Naive thymus-derived CD4-positive, alpha-beta T cell (primary cell): ENCODE measurements around the gene MROH8. TPM values are rescaled to one million over a fixed set of nuclear protein-coding genes. Genes with fewer than 3 reads are reported as not detected.

Source experiments
- ATAC-seq: fragments of 150-1000 bp; cut with Tn5 transposase; 2 replicates; pipeline ENCODE4 v1.10.0; 2021; ENCODE audit warnings: mild to moderate bottlenecking, moderate library complexity
- CTCF ChIA-PET: fragments of 350-600 bp; sonication (Branson Sonifier 250); formaldehyde crosslinking; loops from one replicate; lab custom pipeline; 2021; ENCODE audit warnings: antibody characterized with exemption; lab: Charles Lee
- POLR2A ChIA-PET: fragments of 350-600 bp; sonication (Branson Sonifier 250); formaldehyde crosslinking; loops from one replicate; lab custom pipeline; 2021; ENCODE audit warnings: antibody characterized with exemption, inconsistent platforms; lab: Charles Lee
- DNase-seq, 9 donors: peaks; one replicate each; pipeline versions ENCODE4 v3.0.0 to v3.0.0-alpha.2; 2020 to 2022; ENCODE audit warnings: mixed read lengths in 1 of 9
- H3K27ac ChIP-seq: one replicate; pipeline ENCODE4 v1.7.0; 2013; ENCODE audit warnings: mild to moderate bottlenecking, low read depth, low read length, moderate library complexity
- H3K27me3 ChIP-seq, 2 donors: one replicate each; pipeline ENCODE4 v1.7.0; 2013; ENCODE audit warnings: low read length in 2 of 2, mild to moderate bottlenecking in 2 of 2, moderate library complexity in 2 of 2; ENCODE audit not compliant: control insufficient read depth in 2 of 2, insufficient read depth in 2 of 2
- H3K36me3 ChIP-seq, 3 experiments: 1 replicate in 2 of 3; 2 replicates in 1 of 3; pipeline ENCODE4 v1.7.0; 2013; ENCODE audit warnings: low read length in 3 of 3, mild to moderate bottlenecking in 3 of 3, moderate library complexity in 1 of 3; ENCODE audit not compliant: insufficient read depth in 3 of 3, control insufficient read depth in 2 of 3
- H3K4me1 ChIP-seq, 2 donors: one replicate each; pipeline ENCODE4 v1.7.0; 2013; ENCODE audit warnings: low read length in 2 of 2, mild to moderate bottlenecking in 2 of 2, moderate library complexity in 1 of 2; ENCODE audit not compliant: control insufficient read depth in 2 of 2, insufficient read depth in 2 of 2
- H3K4me3 ChIP-seq: 2 replicates; pipeline ENCODE4 v1.7.0; 2013; ENCODE audit warnings: mild to moderate bottlenecking, low read length
- H3K9me3 ChIP-seq, 3 experiments: 1 replicate in 2 of 3; 2 replicates in 1 of 3; pipeline ENCODE4 v1.7.0; 2013; ENCODE audit warnings: low read length in 3 of 3; ENCODE audit not compliant: control insufficient read depth in 2 of 3
- H3K27ac Mint-ChIP-seq, 9 donors: one replicate each; pipeline ENCODE4 v1.8.0; 2020 to 2022; ENCODE audit warnings: mixed read lengths in 9 of 9, mild to moderate bottlenecking in 8 of 9, moderate library complexity in 5 of 9, inconsistent platforms in 2 of 9
- H3K27me3 Mint-ChIP-seq, 5 donors: one replicate each; pipeline ENCODE4 v1.8.0; 2021 to 2022; ENCODE audit warnings: mixed read lengths in 5 of 5, mild to moderate bottlenecking in 1 of 5
- H3K36me3 Mint-ChIP-seq, 5 donors: one replicate each; pipeline ENCODE4 v1.8.0; 2020 to 2022; ENCODE audit warnings: mixed read lengths in 5 of 5, mild to moderate bottlenecking in 3 of 5, inconsistent platforms in 1 of 5
- H3K4me1 Mint-ChIP-seq, 7 donors: one replicate each; pipeline ENCODE4 v1.8.0; 2020 to 2022; ENCODE audit warnings: mixed read lengths in 7 of 7, mild to moderate bottlenecking in 3 of 7, inconsistent platforms in 1 of 7
- H3K4me3 Mint-ChIP-seq, 10 donors: one replicate each; pipeline ENCODE4 v1.8.0; 2020 to 2022; ENCODE audit warnings: mild to moderate bottlenecking in 10 of 10, mixed read lengths in 10 of 10, moderate library complexity in 6 of 10, inconsistent platforms in 2 of 10
- H3K9me3 Mint-ChIP-seq, 11 donors: one replicate each; pipeline ENCODE4 v1.8.0; 2020 to 2022; ENCODE audit warnings: mixed read lengths in 11 of 11, mild to moderate bottlenecking in 4 of 11, inconsistent platforms in 1 of 11, moderate library complexity in 1 of 11
- intact Hi-C, 2 donors: fragments of 100-400 bp; cut with micrococcal nuclease; formaldehyde crosslinking; loops; one replicate each; pipeline ENCODE4 v1.15.1; 2023
- polyA plus RNA-seq, 2 donors: library from polyadenylated mRNA; unstranded; fragments of 300-500 nt; fragmentation: Illumina TruSeq; gene quantifications; one replicate each; pipeline ENCODE4 v1.2.3, GENCODE V29; 2021
- total RNA-seq, 6 experiments: library from RNA in 5 of 6; stranded (reverse) in 5 of 6; gene quantifications; 1 replicate in 5 of 6; 2 replicates in 1 of 6; pipeline ENCODE4 v1.2.3 and lab custom pipeline; 2021 to 2026

MROH8 gene
- total and polyA plus RNA-seq, 7 experiments from 2014 or later = 0.59 to 1.9 (median 1.6) TPM

GRCh38 chr20:37095599-37096414 is 83.5 kb downstream of the MROH8 start, which contains the start of gene RBL1:
Gene RBL1, minus strand, starts transcription at chr20:37095997. Its CDS starts 69 bp downstream, at chr20:37095928.
- peak within 1 kb of the TSS; percentile 93 for H3K4me3 ChIP-seq

GRCh38 chr20:37095108-37095598 is 84.2 kb downstream of the MROH8 start:
- H3K36me3 Mint-ChIP-seq = peaks cover 0 to 21% (median 5%) of the 10 kb centered on the region in 5 donors
- DNase-seq (peak; percentile 31 to 77 (median 71)), ATAC-seq (peak; percentile 74)
- H3K27me3 Mint-ChIP-seq = peaks cover 0 to 6% (median 0%) of the 10 kb centered on the region in 5 donors
- ChIA-PET POLR2A (interaction anchor here (0.7 to 2.6 kb wide), 13 partner anchors 9 to 432 kb away, joined by 3 to 20 read pairs (median 5); partner anchors contain the start of genes BLCAP, MROH8 and RPN2), CTCF (interaction anchor here (0.7 to 1.6 kb wide), 8 partner anchors 13 to 167 kb away, joined by 3 to 7 read pairs (median 3); no protein-coding TSS in a partner anchor)
- H3K4me3 ChIP-seq = peak overlapping the region; percentile 93
- no peaks in the 10 kb centered on the region for H3K27me3 ChIP-seq
- H3K27ac Mint-ChIP-seq = peak overlapping the region; percentile 96 to 100 (median 99)
- no peaks in the 10 kb centered on the region for H3K36me3 ChIP-seq
- peaks cover 0 to 4% (median 0%) of the 10 kb centered on the region in 11 donors for H3K9me3 Mint-ChIP-seq
- peak overlapping the region; percentile 88 to 100 (median 97) for H3K4me3 Mint-ChIP-seq
- peaks cover 17 to 18% of the 10 kb centered on the region in 2 donors for H3K4me1 ChIP-seq
- H3K27ac ChIP-seq = peak overlapping the region; percentile 91
- peaks cover 15 to 45% (median 37%) of the 10 kb centered on the region in 7 donors for H3K4me1 Mint-ChIP-seq
- H3K9me3 ChIP-seq = no peaks in the 10 kb centered on the region
- intact Hi-C loops = loop anchor here (1.0 to 10.0 kb wide), 8 partner anchors 52 to 1867 kb away; partner anchors contain the start of genes SAMHD1 (in 2 of the 2), BLCAP (in 1 of the 2), DHX35 (in 1 of the 2) and DSN1 (in 1 of the 2)

More at GRCh38 chr20:37095599-37096414, 83.5 kb downstream of the MROH8 start, which contains the start of gene RBL1:
- Histone ChIP-seq H3K9me3 (no peaks in the 10 kb centered on the region), H3K27ac (peak within 1 kb of the TSS; percentile 91), H3K4me1 (peaks cover 17 to 18% of the 10 kb centered on the region in 2 donors), H3K27me3 (no peaks in the 10 kb centered on the region), H3K36me3 (no peaks in the 10 kb centered on the region)
- Mint-ChIP-seq H3K4me1 (peaks cover 15 to 42% (median 34%) of the 10 kb centered on the region in 7 donors), H3K27me3 (peaks cover 0 to 6% (median 0%) of the 10 kb centered on the region in 5 donors), H3K9me3 (peaks cover 0 to 4% (median 0%) of the 10 kb centered on the region in 11 donors), H3K36me3 (peaks cover 0 to 20% (median 5%) of the 10 kb centered on the region in 5 donors), H3K4me3 (peak within 1 kb of the TSS; percentile 88 to 100 (median 98)), H3K27ac (peak within 1 kb of the TSS; percentile 96 to 100 (median 100))
- ChIA-PET CTCF (interaction anchor here (0.7 to 1.6 kb wide), 8 partner anchors 13 to 168 kb away, joined by 3 to 7 read pairs (median 3); no protein-coding TSS in a partner anchor), POLR2A (interaction anchor here (0.7 to 2.6 kb wide), 12 partner anchors 10 to 432 kb away, joined by 3 to 20 read pairs (median 4); partner anchors contain the start of genes BLCAP, MROH8 and RPN2)
- peak; percentile 72 to 93 (median 91) for DNase-seq
- intact Hi-C loops = loop anchor here (1.0 to 10.0 kb wide), 12 partner anchors 53 to 1866 kb away; partner anchors contain the start of genes SAMHD1 (in 2 of the 2), BLCAP (in 1 of the 2), DHX35 (in 1 of the 2) and DSN1 (in 1 of the 2)
- ATAC-seq = peak; percentile 91

GRCh38 chr20:37090407-37090806 is 88.9 kb downstream of the MROH8 start:
- POLR2A ChIA-PET = no interaction called here
- no peaks in the 10 kb centered on the region for H3K27me3 Mint-ChIP-seq
- no peak for ATAC-seq
- peak overlapping the region in 1 of 9 donors; percentile 15 for H3K27ac Mint-ChIP-seq
- CTCF ChIA-PET = interaction anchor here (1.5 kb wide), 1 partner anchor 8 kb away, joined by 7 read pairs; no protein-coding TSS in a partner anchor
- H3K36me3 Mint-ChIP-seq = peaks cover 0 to 36% (median 12%) of the 10 kb centered on the region in 5 donors
- Histone ChIP-seq H3K4me3 (no peak overlapping the region), H3K9me3 (no peaks in the 10 kb centered on the region), H3K27ac (no peak overlapping the region), H3K4me1 (peaks cover 11 to 13% of the 10 kb centered on the region in 2 donors), H3K27me3 (no peaks in the 10 kb centered on the region), H3K36me3 (peaks cover 0 to 13% (median 0%) of the 10 kb centered on the region in 3 experiments)
- H3K9me3 Mint-ChIP-seq = no peaks in the 10 kb centered on the region
- no peak overlapping the region for H3K4me3 Mint-ChIP-seq
- intact Hi-C loops = loop anchor here (10.0 kb wide), 1 partner anchor 626 kb away; no protein-coding TSS in a partner anchor
- no peak for DNase-seq
- peaks cover 15 to 50% (median 34%) of the 10 kb centered on the region in 7 donors for H3K4me1 Mint-ChIP-seq

GRCh38 chr20:37081717-37082289 is 97.5 kb downstream of the MROH8 start:
- peak in 7 of 9 donors; percentile 21 to 64 (median 54) for DNase-seq
- Mint-ChIP-seq H3K4me1 (peaks cover 2 to 37% (median 29%) of the 10 kb centered on the region in 7 donors), H3K4me3 (peak overlapping the region in 3 of 10 donors; percentile 5 to 42 (median 17)), H3K27me3 (no peaks in the 10 kb centered on the region), H3K36me3 (peaks cover 0 to 36% (median 17%) of the 10 kb centered on the region in 5 donors), H3K9me3 (peaks cover 0 to 3% (median 0%) of the 10 kb centered on the region in 11 donors), H3K27ac (peak overlapping the region; percentile 62 to 89 (median 82))
- POLR2A ChIA-PET = interaction anchor here (0.6 to 3.7 kb wide), 9 partner anchors 14 to 163 kb away, joined by 3 to 22 read pairs (median 3); partner anchors contain the start of gene RBL1
- Histone ChIP-seq H3K9me3 (no peaks in the 10 kb centered on the region), H3K4me3 (no peak overlapping the region), H3K27me3 (no peaks in the 10 kb centered on the region), H3K27ac (no peak overlapping the region), H3K4me1 (peaks cover 12% of the 10 kb centered on the region in 2 donors), H3K36me3 (peaks cover 0 to 11% (median 0%) of the 10 kb centered on the region in 3 experiments)
- ATAC-seq = peak; percentile 61
- intact Hi-C loops = loop anchor here (1.0 to 5.0 kb wide), 6 partner anchors 11 to 450 kb away; partner anchors contain the start of gene SAMHD1 (in 1 of the 2)
- CTCF ChIA-PET = interaction anchor here (0.6 to 5.6 kb wide), 18 partner anchors 9 to 163 kb away, joined by 3 to 113 read pairs (median 4); partner anchors contain the start of genes MROH8, RBL1 and RPN2

- no peak for DNase-seq
- no peaks in the 10 kb centered on the region for H3K36me3 ChIP-seq
- H3K4me3 ChIP-seq = no peak overlapping the region
- H3K27me3 Mint-ChIP-seq = no peaks in the 10 kb centered on the region
- ChIA-PET CTCF (interaction anchor here (0.7 to 2.9 kb wide), 3 partner anchors 11 to 80 kb away, joined by 3 to 18 read pairs (median 4); no protein-coding TSS in a partner anchor), POLR2A (interaction anchor here (0.6 to 1.7 kb wide), 5 partner anchors 17 to 874 kb away, joined by 3 to 5 read pairs (median 3); no protein-coding TSS in a partner anchor)
- no peak overlapping the region for H3K27ac ChIP-seq
- no peak for ATAC-seq
- no peaks in the 10 kb centered on the region for H3K9me3 ChIP-seq
- H3K4me1 ChIP-seq = peaks cover 15 to 18% of the 10 kb centered on the region in 2 donors
- peaks cover 0 to 8% (median 0%) of the 10 kb centered on the region in 11 donors for H3K9me3 Mint-ChIP-seq
- H3K36me3 Mint-ChIP-seq = peaks cover 0 to 39% (median 26%) of the 10 kb centered on the region in 5 donors
- peaks cover 6 to 54% (median 40%) of the 10 kb centered on the region in 7 donors for H3K4me1 Mint-ChIP-seq
- no peaks in the 10 kb centered on the region for H3K27me3 ChIP-seq
- intact Hi-C loops = loop anchor here in 1 of 2 donors (10.0 kb wide), 1 partner anchor 132 kb away; no protein-coding TSS in a partner anchor
- peak overlapping the region in 1 of 9 donors; percentile 54 for H3K27ac Mint-ChIP-seq
- no peak overlapping the region for H3K4me3 Mint-ChIP-seq
Observed at GRCh38 chr20:37077009-37077408, 102.3 kb downstream of the MROH8 start.
